ENCODE results near the gene BMPR2.

GRCh38 chr2:202450785-202451184 is 74.7 kb downstream of the BMPR2 start:
- TF ChIP-seq, protein P1, sequence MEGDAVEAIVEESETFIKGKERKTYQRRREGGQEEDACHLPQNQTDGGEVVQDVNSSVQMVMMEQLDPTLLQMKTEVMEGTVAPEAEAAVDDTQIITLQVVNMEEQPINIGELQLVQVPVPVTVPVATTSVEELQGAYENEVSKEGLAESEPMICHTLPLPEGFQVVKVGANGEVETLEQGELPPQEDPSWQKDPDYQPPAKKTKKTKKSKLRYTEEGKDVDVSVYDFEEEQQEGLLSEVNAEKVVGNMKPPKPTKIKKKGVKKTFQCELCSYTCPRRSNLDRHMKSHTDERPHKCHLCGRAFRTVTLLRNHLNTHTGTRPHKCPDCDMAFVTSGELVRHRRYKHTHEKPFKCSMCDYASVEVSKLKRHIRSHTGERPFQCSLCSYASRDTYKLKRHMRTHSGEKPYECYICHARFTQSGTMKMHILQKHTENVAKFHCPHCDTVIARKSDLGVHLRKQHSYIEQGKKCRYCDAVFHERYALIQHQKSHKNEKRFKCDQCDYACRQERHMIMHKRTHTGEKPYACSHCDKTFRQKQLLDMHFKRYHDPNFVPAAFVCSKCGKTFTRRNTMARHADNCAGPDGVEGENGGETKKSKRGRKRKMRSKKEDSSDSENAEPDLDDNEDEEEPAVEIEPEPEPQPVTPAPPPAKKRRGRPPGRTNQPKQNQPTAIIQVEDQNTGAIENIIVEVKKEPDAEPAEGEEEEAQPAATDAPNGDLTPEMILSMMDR (optimal IDR thresholded peaks at IDR 0.05 in 1 of 3, IDR thresholded peaks at IDR 0.05 in 1 of 3, conservative IDR thresholded peaks at IDR 0.05 in 1 of 3; ENCODE audit: extremely low read depth in 1 of 3, insufficient read depth in 2 of 3, low read length in 3 of 3): no peak
- no peak for TF ChIP-seq EZH2 (IDR thresholded peaks at IDR 0.05; ENCODE audit: low read length)

Measured in keratinocyte (primary cell).